ENCODE results near the gene MRPS34.
A peak's percentile ranks its signal among the peaks of the same experiment; 100 is the strongest.
"Not testable (repeated sequence)": the region's sequence is repeated elsewhere in the genome, so short reads cannot be mapped to it uniquely, and the experiment has no call there.

The MRPS34 gene

DNA sequence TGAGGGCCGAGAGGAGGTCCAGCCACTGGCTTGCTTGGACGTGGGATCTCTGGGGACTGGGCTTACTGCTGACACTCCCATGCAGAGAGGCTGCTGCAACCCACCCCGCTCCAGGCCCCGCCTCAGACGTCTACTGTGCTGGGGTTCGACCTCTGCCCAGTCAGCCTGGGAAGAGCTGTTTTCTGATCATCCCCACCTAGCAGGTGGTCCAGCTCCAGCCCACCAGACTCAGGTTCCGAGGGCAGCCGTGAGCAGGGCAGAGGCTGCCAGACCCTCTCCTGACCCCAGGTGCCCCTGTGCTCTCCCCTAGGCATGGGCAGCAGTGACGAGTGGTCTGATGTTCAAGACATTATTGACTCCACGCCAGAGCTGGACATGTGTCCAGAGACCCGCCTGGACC, 25.0 kb downstream of the MRPS34 start:
- no peak for DNase-seq

GRCh38 chr16:1746693-1747195, 26.2 kb downstream of the MRPS34 start:
- no peak for DNase-seq

GRCh38 chr16:1745900-1746692, 26.8 kb downstream of the MRPS34 start:
- peak; percentile 72 for DNase-seq

GRCh38 chr16:1745181-1745899, 27.6 kb downstream of the MRPS34 start:
- DNase-seq, result peak; percentile 77

GRCh38 chr16:1744338-1744840, 28.5 kb downstream of the MRPS34 start:
- no peak for DNase-seq

DNA sequence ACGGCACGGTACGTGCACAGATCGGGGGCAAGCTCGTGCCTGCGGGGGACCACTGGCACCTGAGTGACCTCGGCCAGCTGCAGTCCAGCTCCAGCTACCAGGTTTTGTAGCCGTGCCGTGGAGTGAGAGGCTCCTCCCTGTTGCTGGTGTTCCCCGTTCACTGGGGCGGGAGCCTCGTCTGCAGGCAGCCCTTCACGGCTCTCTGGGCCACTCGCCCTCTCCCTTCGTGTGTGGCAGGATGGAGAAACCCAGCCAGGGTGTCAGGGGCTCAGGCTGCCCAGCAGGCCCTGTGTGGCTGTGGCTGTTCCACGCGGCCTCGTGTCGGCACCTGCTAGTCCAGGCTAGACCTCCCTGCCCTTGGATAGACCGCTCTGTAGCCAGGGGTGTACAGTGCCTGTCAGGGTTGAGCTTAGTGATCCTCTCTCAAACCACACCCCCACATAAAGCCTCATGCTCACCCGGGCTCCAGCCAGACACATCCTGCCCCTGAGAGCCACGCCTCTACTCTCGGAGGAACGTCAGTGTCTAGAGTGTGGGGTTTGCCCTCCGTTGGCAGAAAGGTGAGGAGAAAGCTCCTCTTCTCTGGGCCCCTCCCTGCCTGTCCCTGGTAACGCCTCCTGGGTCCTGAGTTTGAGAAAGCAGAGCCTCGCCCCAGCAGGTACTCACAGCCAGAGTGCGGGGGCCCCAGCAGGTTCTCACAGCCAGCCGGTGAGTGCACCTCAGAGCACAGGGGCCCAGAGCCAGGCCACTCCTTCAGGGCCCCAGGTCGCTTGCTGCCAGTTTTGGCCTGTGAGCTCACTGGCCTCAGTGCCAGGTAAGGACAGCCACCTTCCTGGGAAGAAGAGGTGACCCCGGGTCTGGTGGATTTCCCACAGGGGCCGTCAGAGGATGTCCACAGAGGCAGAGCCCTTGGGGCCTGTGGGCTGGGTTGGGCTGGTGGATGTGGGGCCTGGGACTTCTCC, 29.3 kb downstream of the MRPS34 start:
- no peak for DNase-seq

GRCh38 chr16:1741553-1742165, 31.3 kb downstream of the MRPS34 start:
- no peak for DNase-seq

- no peak for DNase-seq
Measured at GRCh38 chr16:1740781-1741490, 32.0 kb downstream of the MRPS34 start.

DNA sequence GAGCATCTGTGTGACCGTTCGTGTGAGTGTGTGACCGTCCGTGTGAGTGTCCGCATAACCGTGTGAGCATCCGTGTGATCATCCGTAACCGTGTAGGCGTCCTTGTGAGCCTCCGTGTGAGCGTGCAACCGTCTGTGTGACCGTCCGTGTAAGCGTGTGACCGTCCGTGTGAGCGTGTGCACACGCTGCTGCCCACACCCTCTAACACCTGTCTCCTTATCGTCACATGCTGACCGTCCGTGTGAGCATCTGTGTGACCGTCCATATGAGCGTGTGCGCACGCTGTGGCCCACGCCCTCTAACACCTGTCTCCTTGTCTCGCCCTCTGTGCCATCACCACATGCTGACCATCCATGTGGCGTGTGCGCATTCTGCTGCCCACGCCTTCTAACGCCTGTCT, 32.7 kb downstream of the MRPS34 start:
- DNase-seq, result no peak

GRCh38 chr16:1734816-1735215, 38.1 kb downstream of the MRPS34 start:
- no peak for DNase-seq

DNA sequence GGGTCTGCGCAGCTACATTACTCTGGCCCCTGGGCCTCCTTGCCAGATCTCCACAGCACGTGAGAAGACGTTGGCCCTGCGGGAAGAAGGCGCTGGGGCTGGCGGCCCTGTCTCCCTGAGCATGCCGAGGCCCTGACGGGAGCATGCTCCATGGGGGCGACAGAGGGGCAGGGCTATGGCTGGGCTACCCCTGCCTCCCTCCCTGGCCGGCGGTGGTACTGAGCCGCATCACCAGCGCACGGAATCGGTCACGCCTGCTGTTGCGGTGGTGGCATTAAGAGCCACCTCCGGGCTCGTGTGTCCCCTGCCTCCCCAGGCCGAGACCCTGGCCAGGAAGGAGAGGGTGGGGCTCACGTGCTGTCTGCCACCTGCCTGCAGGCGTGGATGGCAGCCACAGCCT, 38.8 kb downstream of the MRPS34 start:
- DNase-seq, result no peak

- not testable (repeated sequence) for DNase-seq
Measured at GRCh38 chr16:1732551-1732987, 40.4 kb downstream of the MRPS34 start.

DNA sequence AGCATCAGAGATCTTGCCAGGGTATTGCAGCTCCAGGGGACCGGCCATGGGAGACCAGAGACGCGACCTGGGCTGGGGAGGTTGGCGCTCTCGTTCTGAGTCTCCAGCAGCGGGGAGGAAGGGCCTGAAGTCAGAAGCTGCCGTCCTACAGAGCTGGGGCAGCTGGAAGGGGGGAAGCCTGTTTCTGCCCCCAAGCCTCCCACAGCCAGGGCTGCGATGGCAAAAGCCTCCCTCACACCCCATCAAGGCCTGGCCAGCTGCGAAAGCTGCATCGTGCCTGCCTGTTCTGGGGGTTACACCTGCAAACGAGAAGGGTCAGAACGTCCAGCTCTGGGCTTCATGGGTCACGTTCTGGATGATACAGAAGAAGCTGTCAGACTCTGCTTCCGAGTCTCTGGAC, 40.9 kb downstream of the MRPS34 start:
- no peak for DNase-seq

DNA sequence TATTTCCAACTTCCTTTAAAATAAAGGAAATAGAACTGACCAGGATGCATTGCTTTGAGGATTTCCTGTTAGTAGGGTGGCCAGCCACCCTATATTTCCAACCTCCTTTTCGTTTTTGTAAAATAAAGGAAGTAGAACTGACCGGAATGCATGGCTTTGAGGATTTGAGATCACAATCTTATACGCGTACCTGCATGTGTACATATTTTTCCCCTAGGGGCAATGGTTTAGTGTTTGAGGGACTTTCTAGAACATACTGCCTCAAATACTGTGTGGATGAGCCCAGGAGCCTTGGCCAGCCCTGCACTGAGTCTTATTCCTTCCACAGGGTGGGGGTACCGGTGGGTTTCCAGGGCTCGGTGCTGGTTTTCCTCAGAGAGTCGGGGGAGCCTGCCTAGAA, 41.3 kb downstream of the MRPS34 start:
- no peak for DNase-seq

GRCh38 chr16:1731073-1731472, 41.9 kb downstream of the MRPS34 start:
- DNase-seq, result no peak

- DNase-seq, result no peak
Measured at GRCh38 chr16:1729445-1729844, 43.5 kb downstream of the MRPS34 start.

- DNase-seq, result no peak
Measured at GRCh38 chr16:1729026-1729425, 43.9 kb downstream of the MRPS34 start.

- DNase-seq, result no peak
Measured at GRCh38 chr16:1727651-1728624, 45.0 kb downstream of the MRPS34 start.

DNA sequence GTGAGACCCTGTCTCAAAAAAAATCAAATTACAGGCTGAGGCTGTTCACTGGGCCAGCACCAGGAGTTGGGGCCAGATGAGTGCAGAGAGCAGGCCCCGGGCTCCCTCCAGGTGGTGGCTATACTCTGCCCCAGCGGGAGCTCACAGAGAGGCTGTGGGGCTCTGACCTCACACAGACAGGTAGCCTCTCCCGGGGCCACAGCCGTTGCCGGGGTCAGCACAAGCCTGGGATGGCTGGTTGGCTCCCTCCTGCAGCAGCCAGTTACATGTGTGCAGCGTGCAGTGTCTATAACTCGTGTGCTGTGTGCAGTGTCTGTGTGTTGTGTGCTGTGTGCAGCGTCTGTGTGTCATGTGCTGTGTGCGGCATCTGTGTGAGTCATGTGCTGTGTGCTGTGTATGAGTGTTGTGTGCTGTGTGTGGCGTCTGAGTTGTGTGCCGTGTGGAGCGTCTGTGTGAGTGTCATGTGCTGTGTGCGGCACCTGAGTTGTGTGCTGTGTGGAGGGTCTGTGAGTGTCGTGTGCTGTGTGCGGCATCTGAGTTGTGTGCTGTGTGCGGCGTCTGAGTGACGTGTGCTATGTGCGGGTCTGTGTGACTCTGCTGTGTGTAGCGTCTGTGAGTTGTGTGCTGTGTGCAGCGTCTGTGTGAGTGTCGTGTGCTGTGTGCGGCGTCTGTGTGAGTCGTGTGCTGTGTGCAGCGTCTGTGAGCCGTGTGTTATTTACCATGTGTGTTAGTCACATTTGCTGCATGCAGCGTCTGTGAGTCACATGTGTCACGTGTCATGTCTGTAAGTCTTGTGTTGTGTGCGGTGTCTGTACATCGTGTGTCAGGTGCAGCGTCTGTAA, 46.1 kb downstream of the MRPS34 start:
- DNase-seq, result no peak

Data from fibroblast of skin of abdomen (primary cell).